ENCODE results near the gene FBXL16.

The FBXL16 gene

DNA sequence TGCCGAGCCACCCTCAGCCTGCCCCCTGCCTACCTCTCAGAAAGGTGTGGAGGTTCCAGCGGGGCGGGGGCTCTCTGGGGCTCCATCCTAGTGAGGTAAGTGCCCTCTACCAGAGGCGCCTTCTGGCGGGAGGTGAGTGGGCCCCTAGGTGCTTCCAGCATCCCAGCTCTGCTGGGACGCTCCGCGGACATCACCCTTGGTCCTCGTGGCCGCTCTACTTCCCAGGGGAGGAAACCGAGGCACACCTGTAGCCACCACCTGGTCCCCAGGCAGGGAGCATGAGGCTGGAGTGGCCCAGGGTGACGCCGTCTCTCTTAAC lies 62.6 kb downstream of the FBXL16 start:
- Histone ChIP-seq H3K79me2 (ENCODE audit: low read length) (peaks cover 68% of the 10 kb centered on the region), H3K4me1 (ENCODE audit: low read length) (0 out of 2 replicates have a peak, but pooled peaks cover 14% of the 10 kb centered on the region)

More for the DNA sequence above, 62.6 kb downstream of the FBXL16 start:
- no peak overlapping the region for H2AFZ ChIP-seq (ENCODE audit: low read length)
- no peaks in the 10 kb centered on the region for H3K27me3 ChIP-seq (replicated peaks; ENCODE audit: insufficient read depth, low read length)
- DNase-seq, result no peak
- peak overlapping the region; percentile 60; the same call in 1 of the 2 replicates for H3K27ac ChIP-seq (ENCODE audit: low read length)
- TF ChIP-seq, protein P1, sequence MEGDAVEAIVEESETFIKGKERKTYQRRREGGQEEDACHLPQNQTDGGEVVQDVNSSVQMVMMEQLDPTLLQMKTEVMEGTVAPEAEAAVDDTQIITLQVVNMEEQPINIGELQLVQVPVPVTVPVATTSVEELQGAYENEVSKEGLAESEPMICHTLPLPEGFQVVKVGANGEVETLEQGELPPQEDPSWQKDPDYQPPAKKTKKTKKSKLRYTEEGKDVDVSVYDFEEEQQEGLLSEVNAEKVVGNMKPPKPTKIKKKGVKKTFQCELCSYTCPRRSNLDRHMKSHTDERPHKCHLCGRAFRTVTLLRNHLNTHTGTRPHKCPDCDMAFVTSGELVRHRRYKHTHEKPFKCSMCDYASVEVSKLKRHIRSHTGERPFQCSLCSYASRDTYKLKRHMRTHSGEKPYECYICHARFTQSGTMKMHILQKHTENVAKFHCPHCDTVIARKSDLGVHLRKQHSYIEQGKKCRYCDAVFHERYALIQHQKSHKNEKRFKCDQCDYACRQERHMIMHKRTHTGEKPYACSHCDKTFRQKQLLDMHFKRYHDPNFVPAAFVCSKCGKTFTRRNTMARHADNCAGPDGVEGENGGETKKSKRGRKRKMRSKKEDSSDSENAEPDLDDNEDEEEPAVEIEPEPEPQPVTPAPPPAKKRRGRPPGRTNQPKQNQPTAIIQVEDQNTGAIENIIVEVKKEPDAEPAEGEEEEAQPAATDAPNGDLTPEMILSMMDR (IDR thresholded peaks at IDR 0.05; ENCODE audit: low read length), result no peak
- TF ChIP-seq EZH2 (optimal IDR thresholded peaks at IDR 0.05; ENCODE audit: low read depth, low read length) (no peak), EZH2phosphoT487 (IDR thresholded peaks at IDR 0.05; ENCODE audit: low read length) (no peak)
- peaks cover 27% of the 10 kb centered on the region for H3F3A ChIP-seq (ENCODE audit: insufficient read depth, low read length)
- H3K4me2 ChIP-seq (ENCODE audit: low read depth, low read length), result peak overlapping the region; percentile 99
- peak overlapping the region; percentile 95 for H3K9ac ChIP-seq (ENCODE audit: low read length)
- H4K20me1 ChIP-seq (ENCODE audit: insufficient read depth, low read length), result no peaks in the 10 kb centered on the region
- no peaks in the 10 kb centered on the region for H3K36me3 ChIP-seq (replicated peaks; ENCODE audit: insufficient read depth, low read length)
- H3K9me2 ChIP-seq (replicated peaks; ENCODE audit: insufficient read depth, low read length), result no peaks in the 10 kb centered on the region
- H3K4me3 ChIP-seq (ENCODE audit: low read length), result peak overlapping the region; percentile 96
- no peaks in the 10 kb centered on the region for H3K9me3 ChIP-seq (replicated peaks; ENCODE audit: insufficient read depth, low read length)
